ENCODE data around the gene ORAI3.
A peak's percentile ranks its signal among the peaks of the same experiment; 100 is the strongest.

The ORAI3 gene

DNA sequence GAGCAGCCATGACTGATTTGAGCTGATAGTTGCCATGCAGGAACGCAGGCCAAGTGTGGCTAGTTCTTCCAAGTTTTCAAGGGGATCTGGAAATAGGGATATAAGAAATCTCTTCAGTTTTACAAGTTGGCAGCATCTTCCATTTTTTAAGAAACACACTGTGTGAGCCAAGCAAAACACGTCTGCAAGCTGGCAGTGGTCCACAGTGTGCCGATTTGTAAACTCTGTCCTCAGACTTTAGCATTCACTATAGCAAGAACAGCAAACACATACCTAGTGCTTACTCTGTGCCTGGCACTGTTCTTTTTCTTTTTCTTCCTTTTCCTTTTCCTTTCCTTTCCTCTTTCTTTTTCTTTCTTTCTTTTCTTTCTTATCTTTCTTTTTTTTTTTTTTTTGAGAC lies 2.9 kb downstream of the ORAI3 start:
- DNase-seq (ENCODE audit: extremely low read depth, insufficient read length) = no peak
- H3K36me3 ChIP-seq (ENCODE audit: control insufficient read depth, insufficient read depth, low read length) = peaks cover 2% of the 10 kb centered on the region
- no peaks in the 10 kb centered on the region for H3K27me3 ChIP-seq (replicated peaks; ENCODE audit: control insufficient read depth, insufficient read depth, low read length)
- H3K4me3 ChIP-seq (replicated peaks; ENCODE audit: low read depth, low read length) = no peak overlapping the region
- TF ChIP-seq CTCF (IDR thresholded peaks at IDR 0.05; ENCODE audit: insufficient read depth, low read length, poor library complexity, severe bottlenecking) = no peak

- DNase-seq (ENCODE audit: extremely low read depth, insufficient read length) = no peak
- TF ChIP-seq CTCF (IDR thresholded peaks at IDR 0.05; ENCODE audit: insufficient read depth, low read length, poor library complexity, severe bottlenecking) = no peak
- Histone ChIP-seq H3K27me3 (replicated peaks; ENCODE audit: control insufficient read depth, insufficient read depth, low read length) (no peaks in the 10 kb centered on the region), H3K4me3 (replicated peaks; ENCODE audit: low read depth, low read length) (no peak overlapping the region), H3K36me3 (ENCODE audit: control insufficient read depth, insufficient read depth, low read length) (no peaks in the 10 kb centered on the region; the same call in 1 of the 2 replicates)
Observed at GRCh38 chr16:30953111-30953510, 4.2 kb downstream of the ORAI3 start.

- H3K36me3 ChIP-seq (ENCODE audit: control insufficient read depth, insufficient read depth, low read length) = no peaks in the 10 kb centered on the region; the same call in 1 of the 2 replicates
- no peak overlapping the region for H3K4me3 ChIP-seq (replicated peaks; ENCODE audit: low read depth, low read length)
- H3K27me3 ChIP-seq (replicated peaks; ENCODE audit: control insufficient read depth, insufficient read depth, low read length) = no peaks in the 10 kb centered on the region
- peak; percentile 77 for TF ChIP-seq CTCF (IDR thresholded peaks at IDR 0.05; ENCODE audit: insufficient read depth, low read length, poor library complexity, severe bottlenecking)
- DNase-seq (ENCODE audit: extremely low read depth, insufficient read length) = peak; percentile 59
Observed at GRCh38 chr16:30953511-30954124, 4.8 kb downstream of the ORAI3 start.

- Histone ChIP-seq H3K27me3 (replicated peaks; ENCODE audit: control insufficient read depth, insufficient read depth, low read length) (no peaks in the 10 kb centered on the region), H3K36me3 (ENCODE audit: control insufficient read depth, insufficient read depth, low read length) (peaks cover 5% of the 10 kb centered on the region), H3K4me3 (replicated peaks; ENCODE audit: low read depth, low read length) (no peak overlapping the region)
- no peak for DNase-seq (ENCODE audit: extremely low read depth, insufficient read length)
- no peak for TF ChIP-seq CTCF (IDR thresholded peaks at IDR 0.05; ENCODE audit: insufficient read depth, low read length, poor library complexity, severe bottlenecking)
Observed at GRCh38 chr16:30954993-30955392, 6.1 kb downstream of the ORAI3 start.

- Histone ChIP-seq H3K4me3 (replicated peaks; ENCODE audit: low read depth, low read length) (peak overlapping the region; percentile 86), H3K27me3 (replicated peaks; ENCODE audit: control insufficient read depth, insufficient read depth, low read length) (no peaks in the 10 kb centered on the region), H3K36me3 (ENCODE audit: control insufficient read depth, insufficient read depth, low read length) (peaks cover 14% of the 10 kb centered on the region)
- DNase-seq (ENCODE audit: extremely low read depth, insufficient read length) = peak; percentile 86
- peak; percentile 56 for TF ChIP-seq CTCF (IDR thresholded peaks at IDR 0.05; ENCODE audit: insufficient read depth, low read length, poor library complexity, severe bottlenecking)
Observed at GRCh38 chr16:30956601-30957455, 8.0 kb downstream of the ORAI3 start.

Measured in GM06990 (cell line).